GM23338 (cell line): ENCODE data around the gene RAP1GAP. TPM values are rescaled to one million over a fixed set of nuclear protein-coding genes. Genes with fewer than 3 reads are reported as not detected.

ENCODE experiments used
- ATAC-seq: fragments of 200-7000 bp; cut with Tn5 transposase; 3 replicates; pipeline ENCODE4 v1.9.1; 2020
- DNase-seq: peaks from one replicate; pipeline ENCODE4 v3.0.0-alpha.2; 2015; ENCODE audit warnings: low spot score
- H2AFZ ChIP-seq: fragments of 200-600 bp; sonication (generic); 2 replicates; pipeline ENCODE4 v1.8.0; 2016; ENCODE audit warnings: antibody characterized with exemption, mild to moderate bottlenecking, moderate library complexity
- H3F3A ChIP-seq: fragments of 200-600 bp; sonication (generic); replicated peaks from 2 replicates; pipeline ENCODE4 v1.8.0; 2017; ENCODE audit warnings: antibody characterized with exemption, mixed run types, low read depth
- H3K27ac ChIP-seq: fragments of 200-600 bp; sonication (generic); 2 replicates; pipeline ENCODE4 v1.6.1; 2016; ENCODE audit warnings: low read depth
- H3K27me3 ChIP-seq: fragments of 200-600 bp; sonication (generic); 2 replicates; pipeline ENCODE4 v1.8.0; 2016; ENCODE audit warnings: mild to moderate bottlenecking, mixed run types, moderate library complexity; ENCODE audit not compliant: insufficient read depth
- H3K36me3 ChIP-seq: fragments of 200-600 bp; sonication (generic); 2 replicates; pipeline ENCODE4 v1.8.0; 2016; ENCODE audit warnings: mild to moderate bottlenecking; ENCODE audit not compliant: insufficient read depth
- H3K4me1 ChIP-seq: fragments of 200-600 bp; sonication (generic); 2 replicates; pipeline ENCODE4 v1.8.0; 2016; ENCODE audit warnings: mild to moderate bottlenecking, moderate library complexity; ENCODE audit not compliant: insufficient read depth
- H3K4me2 ChIP-seq: fragments of 200-600 bp; sonication (generic); 2 replicates; pipeline ENCODE4 v1.7.1; 2017; ENCODE audit warnings: mixed run types
- H3K4me3 ChIP-seq: fragments of 200-600 bp; sonication (generic); 2 replicates; pipeline ENCODE4 v1.6.1; 2016; ENCODE audit warnings: mixed run types
- H3K79me2 ChIP-seq: fragments of 200-600 bp; sonication (generic); replicated peaks from 2 replicates; pipeline ENCODE4 v1.8.0; 2017; ENCODE audit warnings: mild to moderate bottlenecking; ENCODE audit not compliant: insufficient read depth
- H3K9me2 ChIP-seq: fragments of 200-600 bp; sonication (generic); 2 replicates; pipeline ENCODE4 v1.8.0; 2017; ENCODE audit not compliant: insufficient read depth
- H4K20me1 ChIP-seq: fragments of 200-600 bp; sonication (generic); replicated peaks from 2 replicates; pipeline ENCODE4 v1.8.0; 2017; ENCODE audit warnings: mild to moderate bottlenecking; ENCODE audit not compliant: insufficient read depth
- H3K27ac Mint-ChIP-seq: 2 replicates; pipeline ENCODE4 v1.8.0; 2020; ENCODE audit warnings: inconsistent platforms, mild to moderate bottlenecking, moderate library complexity, mixed read lengths
- H3K27me3 Mint-ChIP-seq: 3 replicates; pipeline ENCODE4 v1.8.0; 2022; ENCODE audit warnings: low read depth, mild to moderate bottlenecking, moderate library complexity, mixed read lengths, inconsistent platforms; ENCODE audit not compliant: insufficient read depth, poor library complexity
- H3K36me3 Mint-ChIP-seq: 3 replicates; pipeline ENCODE4 v1.8.0; 2021; ENCODE audit warnings: low read depth, mild to moderate bottlenecking, inconsistent platforms, moderate library complexity, mixed read lengths
- H3K4me1 Mint-ChIP-seq: 3 replicates; pipeline ENCODE4 v1.8.0; 2020; ENCODE audit warnings: mild to moderate bottlenecking, inconsistent platforms, mixed read lengths
- H3K4me3 Mint-ChIP-seq: 3 replicates; pipeline ENCODE4 v1.8.0; 2021; ENCODE audit warnings: moderate library complexity, mild to moderate bottlenecking, inconsistent platforms, mixed read lengths
- H3K9me3 Mint-ChIP-seq: 3 replicates; pipeline ENCODE4 v1.8.0; 2020; ENCODE audit warnings: moderate library complexity, mild to moderate bottlenecking, inconsistent platforms, mixed read lengths
- CREB1 ChIP-seq: fragments of 250-450 bp; sonication (Bioruptor Pico); IDR thresholded peaks from 2 replicates; pipeline ENCODE4 v1.5.0; 2020; ENCODE audit warnings: low read depth, mild to moderate bottlenecking, moderate library complexity
- EZH2 ChIP-seq: fragments of 200-600 bp; sonication (generic); IDR thresholded peaks from one replicate; pipeline ENCODE4 v1.8.0; 2017; ENCODE audit warnings: antibody characterized with exemption, mild to moderate bottlenecking, low read depth; ENCODE audit not compliant: unreplicated experiment
- EZH2phosphoT487 ChIP-seq: fragments of 200-600 bp; sonication (generic); IDR thresholded peaks from one replicate; pipeline ENCODE4 v1.8.1; 2018; ENCODE audit warnings: antibody characterized with exemption; ENCODE audit not compliant: unreplicated experiment
- JUNB ChIP-seq: IDR thresholded peaks from one replicate; pipeline ENCODE4 v1.6.1; 2016; ENCODE audit warnings: antibody characterized with exemption; ENCODE audit not compliant: unreplicated experiment
- NANOG ChIP-seq: IDR thresholded peaks from 2 replicates; pipeline ENCODE4 v1.6.1; 2016; ENCODE audit warnings: antibody characterized with exemption, borderline replicate concordance
- POLR2AphosphoS5 ChIP-seq: IDR thresholded peaks from 2 replicates; pipeline ENCODE4 v1.6.1; 2016; ENCODE audit warnings: antibody characterized with exemption, low read depth
- STAT1 ChIP-seq: IDR thresholded peaks from one replicate; pipeline ENCODE4 v1.6.1; 2016; ENCODE audit warnings: antibody characterized with exemption; ENCODE audit not compliant: unreplicated experiment
- ZNF114 ChIP-seq: fragments of 250-450 bp; sonication (Bioruptor Pico); IDR thresholded peaks from 2 replicates; pipeline ENCODE4 v1.5.0; 2020; ENCODE audit warnings: mild to moderate bottlenecking, moderate library complexity
- ZNF331 ChIP-seq: fragments of 250-450 bp; sonication (Bioruptor Pico); IDR thresholded peaks from 2 replicates; pipeline ENCODE4 v1.5.0; 2020; ENCODE audit warnings: low read depth, mild to moderate bottlenecking, moderate library complexity
- polyA plus RNA-seq: library from polyadenylated mRNA; unstranded; fragments of >200 nt; fragmentation: Nextera tagmentation; extraction: Ambion mirVana; gene quantifications from 2 replicates; pipeline ENCODE4 v1.2.1, GENCODE V29; 2016
- total RNA-seq: library from RNA; depleted of rRNA; stranded (reverse); fragments of >200 nt; shearing (Covaris generic); gene quantifications from 2 replicates; pipeline ENCODE4 v1.2.3, GENCODE V29; 2014
- TF ChIP-seq, protein P1 (sequence below): IDR thresholded peaks from 2 replicates; pipeline ENCODE4 v1.6.1; 2016; ENCODE audit warnings: antibody characterized with exemption
- TF ChIP-seq, protein P2 (sequence below), 2 experiments: fragments of 200-600 bp in 1 of 2; sonication (generic) in 1 of 2; conservative IDR thresholded peaks; 2 replicates each; pipeline versions ENCODE4 v1.5.1 to v1.6.1; 2016 to 2017; ENCODE audit warnings: antibody characterized with exemption in 2 of 2, low read depth in 2 of 2, mild to moderate bottlenecking in 2 of 2, moderate library complexity in 1 of 2
- TF ChIP-seq, protein P3 (sequence below): IDR thresholded peaks from one replicate; pipeline ENCODE4 v1.6.1; 2018; ENCODE audit warnings: antibody characterized with exemption; ENCODE audit not compliant: unreplicated experiment
- TF ChIP-seq, protein P4 (sequence below): fragments of 250-450 bp; sonication (Bioruptor Pico); IDR thresholded peaks from 2 replicates; pipeline ENCODE4 v1.5.0; 2020; ENCODE audit warnings: mild to moderate bottlenecking, moderate library complexity

Gene RAP1GAP
- total and polyA plus RNA-seq, 2 experiments from 2014 or later = 4.3 to 6.6 TPM

GRCh38 chr1:21652937-21653743 lies 16.0 kb downstream of the RAP1GAP start:
- Histone ChIP-seq H3K4me2 (peak overlapping the region; percentile 85; the same call in 1 of the 2 replicates), H3K79me2 (no peaks in the 10 kb centered on the region), H3K4me3 (peak overlapping the region; percentile 66; the same call in 1 of the 2 replicates), H4K20me1 (no peaks in the 10 kb centered on the region), H2AFZ (no peak overlapping the region), H3K27me3 (peaks cover 12% of the 10 kb centered on the region; the same call in 1 of the 2 replicates), H3K9me2 (no peaks in the 10 kb centered on the region), H3K4me1 (no peaks in the 10 kb centered on the region; the same call in 1 of the 2 replicates), H3F3A (peaks cover 9% of the 10 kb centered on the region), H3K36me3 (no peaks in the 10 kb centered on the region), H3K27ac (no peak overlapping the region)
- peaks cover 12% of the 10 kb centered on the region for H3K4me1 Mint-ChIP-seq
- no peaks in the 10 kb centered on the region for H3K9me3 Mint-ChIP-seq
- peaks cover 28% of the 10 kb centered on the region for H3K27me3 Mint-ChIP-seq
- DNase-seq (no peak), ATAC-seq (no peak)
- H3K36me3 Mint-ChIP-seq = no peaks in the 10 kb centered on the region
- H3K4me3 Mint-ChIP-seq = peak overlapping the region; percentile 27; the same call in 1 of the 3 replicates
- no peak overlapping the region for H3K27ac Mint-ChIP-seq
- no peak for TF ChIP-seq CREB1 (CRISPR knock-in tag)
- TF ChIP-seq, protein P1, sequence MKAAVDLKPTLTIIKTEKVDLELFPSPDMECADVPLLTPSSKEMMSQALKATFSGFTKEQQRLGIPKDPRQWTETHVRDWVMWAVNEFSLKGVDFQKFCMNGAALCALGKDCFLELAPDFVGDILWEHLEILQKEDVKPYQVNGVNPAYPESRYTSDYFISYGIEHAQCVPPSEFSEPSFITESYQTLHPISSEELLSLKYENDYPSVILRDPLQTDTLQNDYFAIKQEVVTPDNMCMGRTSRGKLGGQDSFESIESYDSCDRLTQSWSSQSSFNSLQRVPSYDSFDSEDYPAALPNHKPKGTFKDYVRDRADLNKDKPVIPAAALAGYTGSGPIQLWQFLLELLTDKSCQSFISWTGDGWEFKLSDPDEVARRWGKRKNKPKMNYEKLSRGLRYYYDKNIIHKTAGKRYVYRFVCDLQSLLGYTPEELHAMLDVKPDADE = no peak
- TF ChIP-seq STAT1 = no peak
- TF ChIP-seq, protein P2, sequence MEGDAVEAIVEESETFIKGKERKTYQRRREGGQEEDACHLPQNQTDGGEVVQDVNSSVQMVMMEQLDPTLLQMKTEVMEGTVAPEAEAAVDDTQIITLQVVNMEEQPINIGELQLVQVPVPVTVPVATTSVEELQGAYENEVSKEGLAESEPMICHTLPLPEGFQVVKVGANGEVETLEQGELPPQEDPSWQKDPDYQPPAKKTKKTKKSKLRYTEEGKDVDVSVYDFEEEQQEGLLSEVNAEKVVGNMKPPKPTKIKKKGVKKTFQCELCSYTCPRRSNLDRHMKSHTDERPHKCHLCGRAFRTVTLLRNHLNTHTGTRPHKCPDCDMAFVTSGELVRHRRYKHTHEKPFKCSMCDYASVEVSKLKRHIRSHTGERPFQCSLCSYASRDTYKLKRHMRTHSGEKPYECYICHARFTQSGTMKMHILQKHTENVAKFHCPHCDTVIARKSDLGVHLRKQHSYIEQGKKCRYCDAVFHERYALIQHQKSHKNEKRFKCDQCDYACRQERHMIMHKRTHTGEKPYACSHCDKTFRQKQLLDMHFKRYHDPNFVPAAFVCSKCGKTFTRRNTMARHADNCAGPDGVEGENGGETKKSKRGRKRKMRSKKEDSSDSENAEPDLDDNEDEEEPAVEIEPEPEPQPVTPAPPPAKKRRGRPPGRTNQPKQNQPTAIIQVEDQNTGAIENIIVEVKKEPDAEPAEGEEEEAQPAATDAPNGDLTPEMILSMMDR (conservative IDR thresholded peaks at IDR 0.05; ENCODE audit: low read depth in 2 of 2) = no peak
- no peak for TF ChIP-seq ZNF331 (CRISPR knock-in tag)
- TF ChIP-seq ZNF114 (CRISPR knock-in tag) = no peak
- TF ChIP-seq JUNB = no peak
- no peak for TF ChIP-seq EZH2phosphoT487
- TF ChIP-seq POLR2AphosphoS5 = no peak
- TF ChIP-seq NANOG = no peak
- no peak for TF ChIP-seq EZH2
- TF ChIP-seq, protein P3, sequence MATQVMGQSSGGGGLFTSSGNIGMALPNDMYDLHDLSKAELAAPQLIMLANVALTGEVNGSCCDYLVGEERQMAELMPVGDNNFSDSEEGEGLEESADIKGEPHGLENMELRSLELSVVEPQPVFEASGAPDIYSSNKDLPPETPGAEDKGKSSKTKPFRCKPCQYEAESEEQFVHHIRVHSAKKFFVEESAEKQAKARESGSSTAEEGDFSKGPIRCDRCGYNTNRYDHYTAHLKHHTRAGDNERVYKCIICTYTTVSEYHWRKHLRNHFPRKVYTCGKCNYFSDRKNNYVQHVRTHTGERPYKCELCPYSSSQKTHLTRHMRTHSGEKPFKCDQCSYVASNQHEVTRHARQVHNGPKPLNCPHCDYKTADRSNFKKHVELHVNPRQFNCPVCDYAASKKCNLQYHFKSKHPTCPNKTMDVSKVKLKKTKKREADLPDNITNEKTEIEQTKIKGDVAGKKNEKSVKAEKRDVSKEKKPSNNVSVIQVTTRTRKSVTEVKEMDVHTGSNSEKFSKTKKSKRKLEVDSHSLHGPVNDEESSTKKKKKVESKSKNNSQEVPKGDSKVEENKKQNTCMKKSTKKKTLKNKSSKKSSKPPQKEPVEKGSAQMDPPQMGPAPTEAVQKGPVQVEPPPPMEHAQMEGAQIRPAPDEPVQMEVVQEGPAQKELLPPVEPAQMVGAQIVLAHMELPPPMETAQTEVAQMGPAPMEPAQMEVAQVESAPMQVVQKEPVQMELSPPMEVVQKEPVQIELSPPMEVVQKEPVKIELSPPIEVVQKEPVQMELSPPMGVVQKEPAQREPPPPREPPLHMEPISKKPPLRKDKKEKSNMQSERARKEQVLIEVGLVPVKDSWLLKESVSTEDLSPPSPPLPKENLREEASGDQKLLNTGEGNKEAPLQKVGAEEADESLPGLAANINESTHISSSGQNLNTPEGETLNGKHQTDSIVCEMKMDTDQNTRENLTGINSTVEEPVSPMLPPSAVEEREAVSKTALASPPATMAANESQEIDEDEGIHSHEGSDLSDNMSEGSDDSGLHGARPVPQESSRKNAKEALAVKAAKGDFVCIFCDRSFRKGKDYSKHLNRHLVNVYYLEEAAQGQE = no peak
- TF ChIP-seq, protein P4, sequence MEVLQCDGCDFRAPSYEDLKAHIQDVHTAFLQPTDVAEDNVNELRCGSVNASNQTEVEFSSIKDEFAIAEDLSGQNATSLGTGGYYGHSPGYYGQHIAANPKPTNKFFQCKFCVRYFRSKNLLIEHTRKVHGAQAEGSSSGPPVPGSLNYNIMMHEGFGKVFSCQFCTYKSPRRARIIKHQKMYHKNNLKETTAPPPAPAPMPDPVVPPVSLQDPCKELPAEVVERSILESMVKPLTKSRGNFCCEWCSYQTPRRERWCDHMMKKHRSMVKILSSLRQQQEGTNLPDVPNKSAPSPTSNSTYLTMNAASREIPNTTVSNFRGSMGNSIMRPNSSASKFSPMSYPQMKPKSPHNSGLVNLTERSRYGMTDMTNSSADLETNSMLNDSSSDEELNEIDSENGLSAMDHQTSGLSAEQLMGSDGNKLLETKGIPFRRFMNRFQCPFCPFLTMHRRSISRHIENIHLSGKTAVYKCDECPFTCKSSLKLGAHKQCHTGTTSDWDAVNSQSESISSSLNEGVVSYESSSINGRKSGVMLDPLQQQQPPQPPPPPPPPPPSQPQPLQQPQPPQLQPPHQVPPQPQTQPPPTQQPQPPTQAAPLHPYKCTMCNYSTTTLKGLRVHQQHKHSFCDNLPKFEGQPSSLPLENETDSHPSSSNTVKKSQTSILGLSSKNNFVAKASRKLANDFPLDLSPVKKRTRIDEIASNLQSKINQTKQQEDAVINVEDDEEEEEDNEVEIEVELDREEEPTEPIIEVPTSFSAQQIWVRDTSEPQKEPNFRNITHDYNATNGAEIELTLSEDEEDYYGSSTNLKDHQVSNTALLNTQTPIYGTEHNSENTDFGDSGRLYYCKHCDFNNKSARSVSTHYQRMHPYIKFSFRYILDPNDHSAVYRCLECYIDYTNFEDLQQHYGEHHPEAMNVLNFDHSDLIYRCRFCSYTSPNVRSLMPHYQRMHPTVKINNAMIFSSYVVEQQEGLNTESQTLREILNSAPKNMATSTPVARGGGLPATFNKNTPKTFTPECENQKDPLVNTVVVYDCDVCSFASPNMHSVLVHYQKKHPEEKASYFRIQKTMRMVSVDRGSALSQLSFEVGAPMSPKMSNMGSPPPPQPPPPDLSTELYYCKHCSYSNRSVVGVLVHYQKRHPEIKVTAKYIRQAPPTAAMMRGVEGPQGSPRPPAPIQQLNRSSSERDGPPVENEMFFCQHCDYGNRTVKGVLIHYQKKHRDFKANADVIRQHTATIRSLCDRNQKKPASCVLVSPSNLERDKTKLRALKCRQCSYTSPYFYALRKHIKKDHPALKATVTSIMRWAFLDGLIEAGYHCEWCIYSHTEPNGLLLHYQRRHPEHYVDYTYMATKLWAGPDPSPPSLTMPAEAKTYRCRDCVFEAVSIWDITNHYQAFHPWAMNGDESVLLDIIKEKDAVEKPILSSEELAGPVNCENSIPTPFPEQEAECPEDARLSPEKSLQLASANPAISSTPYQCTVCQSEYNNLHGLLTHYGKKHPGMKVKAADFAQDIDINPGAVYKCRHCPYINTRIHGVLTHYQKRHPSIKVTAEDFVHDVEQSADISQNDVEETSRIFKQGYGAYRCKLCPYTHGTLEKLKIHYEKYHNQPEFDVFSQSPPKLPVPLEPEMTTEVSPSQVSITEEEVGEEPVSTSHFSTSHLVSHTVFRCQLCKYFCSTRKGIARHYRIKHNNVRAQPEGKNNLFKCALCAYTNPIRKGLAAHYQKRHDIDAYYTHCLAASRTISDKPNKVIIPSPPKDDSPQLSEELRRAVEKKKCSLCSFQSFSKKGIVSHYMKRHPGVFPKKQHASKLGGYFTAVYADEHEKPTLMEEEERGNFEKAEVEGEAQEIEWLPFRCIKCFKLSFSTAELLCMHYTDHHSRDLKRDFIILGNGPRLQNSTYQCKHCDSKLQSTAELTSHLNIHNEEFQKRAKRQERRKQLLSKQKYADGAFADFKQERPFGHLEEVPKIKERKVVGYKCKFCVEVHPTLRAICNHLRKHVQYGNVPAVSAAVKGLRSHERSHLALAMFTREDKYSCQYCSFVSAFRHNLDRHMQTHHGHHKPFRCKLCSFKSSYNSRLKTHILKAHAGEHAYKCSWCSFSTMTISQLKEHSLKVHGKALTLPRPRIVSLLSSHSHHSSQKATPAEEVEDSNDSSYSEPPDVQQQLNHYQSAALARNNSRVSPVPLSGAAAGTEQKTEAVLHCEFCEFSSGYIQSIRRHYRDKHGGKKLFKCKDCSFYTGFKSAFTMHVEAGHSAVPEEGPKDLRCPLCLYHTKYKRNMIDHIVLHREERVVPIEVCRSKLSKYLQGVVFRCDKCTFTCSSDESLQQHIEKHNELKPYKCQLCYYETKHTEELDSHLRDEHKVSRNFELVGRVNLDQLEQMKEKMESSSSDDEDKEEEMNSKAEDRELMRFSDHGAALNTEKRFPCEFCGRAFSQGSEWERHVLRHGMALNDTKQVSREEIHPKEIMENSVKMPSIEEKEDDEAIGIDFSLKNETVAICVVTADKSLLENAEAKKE (CRISPR knock-in tag) = no peak
